Omental fat pad (tissue), 4 donors: ENCODE measurements around the gene M6PR. TPM values are rescaled to one million over a fixed set of nuclear protein-coding genes. Genes with fewer than 3 reads are reported as not detected.

Experiments used
- ATAC-seq: fragments of 150-250 bp; one replicate; pipeline ENCODE4 v1.9.1; 2016; ENCODE audit warnings: mild to moderate bottlenecking, moderate library complexity; ENCODE audit not compliant: low FRiP score
- DNase-seq: peaks from one replicate; pipeline ENCODE4 v3.0.0-alpha.2; 2019; ENCODE audit warnings: low spot score
- CTCF ChIP-seq, 3 donors: fragments of 450-650 bp; IDR thresholded peaks; one replicate each; pipeline ENCODE4 v1.5.1; 2016 to 2017; ENCODE audit warnings: antibody characterized with exemption in 3 of 3, mild to moderate bottlenecking in 3 of 3, moderate library complexity in 2 of 3
- total RNA-seq, 4 donors: library from RNA; depleted of rRNA; stranded (reverse); fragments of >200 nt; gene quantifications; one replicate each; pipeline ENCODE4 v1.1.0, GENCODE V29; 2016

The M6PR gene
- total RNA-seq, 4 donors from 2014 or later = 87.9 to 141 (median 109) TPM

GRCh38 chr12:8950702-8951478 is 1.4 kb upstream of the M6PR start:
- ATAC-seq = no peak
- DNase-seq = no peak
- TF ChIP-seq CTCF (IDR thresholded peaks at IDR 0.05) = no peak

- peak; percentile 5 for ATAC-seq
- TF ChIP-seq CTCF (IDR thresholded peaks at IDR 0.05) = no peak
Observed at GRCh38 chr12:8950221-8950527, 729 bp upstream of the M6PR start.

GRCh38 chr12:8948701-8949341 is 624 bp downstream of the M6PR start:
- DNase-seq (no peak), ATAC-seq (peak; percentile 36)
- no peak for TF ChIP-seq CTCF (IDR thresholded peaks at IDR 0.05)

More at GRCh38 chr12:8950221-8950527, 729 bp upstream of the M6PR start:
- DNase-seq = no peak

- DNase-seq (no peak), ATAC-seq (no peak)
- TF ChIP-seq CTCF (IDR thresholded peaks at IDR 0.05) = no peak
Observed at GRCh38 chr12:8947737-8948136, 1.7 kb downstream of the M6PR start.

- ATAC-seq = no peak
- no peak for TF ChIP-seq CTCF (IDR thresholded peaks at IDR 0.05)
- DNase-seq = no peak
Observed at GRCh38 chr12:8946733-8947132, 2.7 kb downstream of the M6PR start.

- DNase-seq (no peak), ATAC-seq (no peak)
- no peak for TF ChIP-seq CTCF (IDR thresholded peaks at IDR 0.05)
Observed at GRCh38 chr12:8943565-8944186, 5.8 kb downstream of the M6PR start.
